Cardiac muscle cell (in vitro differentiated cells and primary cell): Measurements from ENCODE around the gene SP6. TPM values are rescaled to one million over a fixed set of nuclear protein-coding genes. Genes with fewer than 3 reads are reported as not detected.
A peak's percentile ranks its signal among the peaks of the same experiment; 100 is the strongest.

Experiments
- DNase-seq, 2 donors: peaks; one replicate each; pipeline versions ENCODE4 v3.0.0 to v3.0.0-alpha.2; 2010 to 2017; ENCODE audit warnings: low read depth in 1 of 2, low spot score in 1 of 2
- H3K27ac ChIP-seq: fragments of 200-600 bp; sonication (generic); 2 replicates; pipeline ENCODE4 v1.5.1; 2016
- H3K27me3 ChIP-seq: fragments of 200-600 bp; sonication (generic); 2 replicates; pipeline ENCODE4 v1.6.0; 2016; ENCODE audit warnings: control low read depth
- H3K36me3 ChIP-seq: fragments of 200-600 bp; sonication (generic); 2 replicates; pipeline ENCODE4 v1.5.1; 2016; ENCODE audit warnings: control low read depth
- H3K4me1 ChIP-seq: fragments of 200-600 bp; sonication (generic); 2 replicates; pipeline ENCODE4 v1.8.1; 2017; ENCODE audit warnings: low read depth, mild to moderate bottlenecking, mixed run types
- H3K4me3 ChIP-seq: fragments of 200-600 bp; sonication (generic); 2 replicates; pipeline ENCODE4 v1.5.1; 2016; ENCODE audit warnings: mild to moderate bottlenecking
- H3K9me3 ChIP-seq: fragments of 200-600 bp; sonication (generic); 2 replicates; pipeline ENCODE4 v1.5.1; 2017; ENCODE audit warnings: low read depth, mild to moderate bottlenecking, control low read depth
- CTCF ChIP-seq: IDR thresholded peaks from 2 replicates; pipeline ENCODE4 v1.5.1; 2012; ENCODE audit warnings: low read depth, mild to moderate bottlenecking, low read length
- polyA plus RNA-seq: library from polyadenylated mRNA; unstranded; fragments of >200 nt; fragmentation: Nextera tagmentation; extraction: Ambion mirVana; gene quantifications from 2 replicates; pipeline ENCODE4 v1.2.1, GENCODE V29; 2016
- total RNA-seq: library from RNA; depleted of rRNA; stranded (reverse); fragments of >200 nt; gene quantifications from 2 replicates; pipeline ENCODE4 v1.2.3, GENCODE V29; 2016

The SP6 gene
- total and polyA plus RNA-seq, 2 experiments from 2014 or later, result 5.0 to 5.8 TPM

- no peak overlapping the region for H3K4me3 ChIP-seq
- H3K36me3 ChIP-seq, result peaks cover 25% of the 10 kb centered on the region
- H3K27me3 ChIP-seq, result no peaks in the 10 kb centered on the region
- no peak for DNase-seq
- TF ChIP-seq CTCF, result no peak
- no peaks in the 10 kb centered on the region for H3K9me3 ChIP-seq
- no peak overlapping the region for H3K27ac ChIP-seq
- H3K4me1 ChIP-seq, result peaks cover 8% of the 10 kb centered on the region
These were observed 27.4 kb downstream of the SP6 start for GRCh38 chr17:47823519-47823918.

- Histone ChIP-seq H3K36me3 (peaks cover 19% of the 10 kb centered on the region), H3K4me1 (peaks cover 8% of the 10 kb centered on the region), H3K27ac (no peak overlapping the region), H3K9me3 (no peaks in the 10 kb centered on the region), H3K27me3 (no peaks in the 10 kb centered on the region), H3K4me3 (no peak overlapping the region)
- DNase-seq, result no peak
- no peak for TF ChIP-seq CTCF
These were observed 28.2 kb downstream of the SP6 start for GRCh38 chr17:47822785-47823184.

- H3K4me1 ChIP-seq, result peaks cover 8% of the 10 kb centered on the region
- peak within 1 kb of the TSS; percentile 63 for H3K4me3 ChIP-seq
- peak; percentile 21 for TF ChIP-seq CTCF
- H3K27ac ChIP-seq, result no peak within 1 kb of the TSS
- no peaks in the 10 kb centered on the region for H3K9me3 ChIP-seq
- H3K27me3 ChIP-seq, result no peaks in the 10 kb centered on the region
- DNase-seq, result peak; percentile 85 to 88
- peaks cover 12% of the 10 kb centered on the region for H3K36me3 ChIP-seq
These were observed 29.3 kb downstream of the SP6 start, which contains the start of gene OSBPL7 for GRCh38 chr17:47821424-47822391. TSS of gene OSBPL7 (minus strand) at chr17:47821794. CDS start at chr17:47820278, 1,516 bp downstream.

GRCh38 chr17:47821031-47821423 is 29.9 kb downstream of the SP6 start:
- peaks cover 11% of the 10 kb centered on the region for H3K36me3 ChIP-seq
- H3K4me3 ChIP-seq, result peak overlapping the region; percentile 63
- H3K27me3 ChIP-seq, result no peaks in the 10 kb centered on the region
- no peaks in the 10 kb centered on the region for H3K9me3 ChIP-seq
- H3K27ac ChIP-seq, result no peak overlapping the region
- H3K4me1 ChIP-seq, result peaks cover 8% of the 10 kb centered on the region
- TF ChIP-seq CTCF, result no peak
- no peak for DNase-seq

- DNase-seq, result no peak
- Histone ChIP-seq H3K27me3 (no peaks in the 10 kb centered on the region), H3K27ac (no peak overlapping the region), H3K4me1 (peaks cover 8% of the 10 kb centered on the region), H3K9me3 (no peaks in the 10 kb centered on the region), H3K4me3 (no peak overlapping the region), H3K36me3 (peaks cover 5% of the 10 kb centered on the region)
- no peak for TF ChIP-seq CTCF
These were observed 30.8 kb downstream of the SP6 start for GRCh38 chr17:47820033-47820789.
